BLaER1 treated with 17β-estradiol and CSF1 and Interleukin-3, amounts not matched to agents 10 nM and 100 nM (cell line): ENCODE data around the gene CCKAR.
"Not testable (repeated sequence)": the region's sequence is repeated elsewhere in the genome, so short reads cannot be mapped to it uniquely, and the experiment has no call there.

Source experiments
- H3K27ac ChIP-seq, 11 experiments: shearing (Covaris generic); formaldehyde crosslinking; 2 replicates each; pipeline ENCODE4 v1.8.1; 2022
- H3K27me3 ChIP-seq, 11 experiments: shearing (Covaris generic); formaldehyde crosslinking; 2 replicates each; pipeline ENCODE4 v1.8.1; 2022
- H3K36me3 ChIP-seq, 11 experiments: shearing (Covaris generic); formaldehyde crosslinking; 2 replicates each; pipeline ENCODE4 v1.8.1; 2022
- H3K4me1 ChIP-seq, 10 experiments: shearing (Covaris generic); formaldehyde crosslinking; 2 replicates each; pipeline ENCODE4 v1.8.1; 2022
- H3K4me2 ChIP-seq, 11 experiments: shearing (Covaris generic); formaldehyde crosslinking; 2 replicates each; pipeline ENCODE4 v1.8.1; 2022
- H3K4me3 ChIP-seq, 10 experiments: shearing (Covaris generic); formaldehyde crosslinking; 2 replicates each; pipeline ENCODE4 v1.8.1; 2022
- H3K9ac ChIP-seq, 11 experiments: shearing (Covaris generic); formaldehyde crosslinking; 2 replicates each; pipeline ENCODE4 v1.8.1; 2022
- H3K9me3 ChIP-seq, 11 experiments: shearing (Covaris generic); formaldehyde crosslinking; replicated peaks in 1 of 11; 2 replicates each; pipeline ENCODE4 v1.8.1; 2022
- H4K20me1 ChIP-seq, 11 experiments: shearing (Covaris generic); formaldehyde crosslinking; 2 replicates each; pipeline ENCODE4 v1.8.1; 2022
- Cebpa-rat ChIP-seq, 11 experiments: shearing (Covaris generic); IDR thresholded peaks; 2 replicates each; pipeline ENCODE4 v1.8.1; 2022

CCKAR gene

GRCh38 chr4:26520728-26521450 lies 30.6 kb upstream of the CCKAR start:
- Histone ChIP-seq H3K4me2 (no peak overlapping the region), H3K9me3 (no peaks in the 10 kb centered on the region), H3K27ac (no peak overlapping the region), H3K27me3 (no peaks in the 10 kb centered on the region), H3K36me3 (no peaks in the 10 kb centered on the region), H4K20me1 (no peaks in the 10 kb centered on the region), H3K4me3 (no peak overlapping the region), H3K9ac (no peak overlapping the region), H3K4me1 (no peaks in the 10 kb centered on the region)
- no peak for TF ChIP-seq Cebpa-rat (IDR thresholded peaks at IDR 0.05)

- Histone ChIP-seq H3K4me3 (no peak overlapping the region), H3K9ac (no peak overlapping the region), H3K4me1 (no peaks in the 10 kb centered on the region), H3K9me3 (no peaks in the 10 kb centered on the region), H3K27me3 (no peaks in the 10 kb centered on the region), H3K4me2 (no peak overlapping the region), H4K20me1 (no peaks in the 10 kb centered on the region), H3K27ac (no peak overlapping the region), H3K36me3 (no peaks in the 10 kb centered on the region)
- TF ChIP-seq Cebpa-rat (IDR thresholded peaks at IDR 0.05), result no peak
Measured at GRCh38 chr4:26515936-26516335, 25.7 kb upstream of the CCKAR start.

DNA sequence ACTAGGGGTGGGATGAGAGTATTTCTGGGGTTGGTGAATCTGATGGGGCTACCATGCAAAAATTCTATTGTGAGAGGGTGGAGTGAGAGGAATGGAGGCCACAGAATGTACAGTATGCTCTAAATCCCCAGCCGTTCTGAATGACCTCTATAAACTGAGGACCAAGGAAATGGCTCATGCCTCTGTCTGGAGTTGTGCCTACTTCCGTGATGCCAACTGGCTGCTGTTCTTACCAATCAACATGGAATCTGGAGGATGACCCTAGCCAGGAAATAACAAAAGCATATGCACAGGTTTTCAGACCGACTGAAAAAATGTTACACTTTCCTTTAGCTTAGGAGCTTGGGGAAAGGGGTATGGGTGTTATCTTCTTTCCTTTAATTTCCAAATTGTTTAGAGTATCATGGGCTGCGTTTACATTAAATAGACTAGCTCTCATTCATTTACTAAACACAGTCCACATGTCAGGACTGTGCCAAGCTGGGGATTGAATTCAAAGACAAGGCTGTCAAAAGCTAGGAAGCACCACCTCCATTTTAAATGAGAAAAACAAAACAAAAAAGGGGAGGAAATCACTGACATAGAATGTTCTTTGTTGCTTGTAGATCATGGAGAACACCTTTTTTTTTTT lies 20.2 kb upstream of the CCKAR start:
- Histone ChIP-seq H3K9me3 (no peaks in the 10 kb centered on the region), H3K4me3 (no peak overlapping the region), H3K9ac (no peak overlapping the region), H3K27me3 (no peaks in the 10 kb centered on the region), H3K27ac (no peak overlapping the region), H3K4me2 (no peak overlapping the region), H3K4me1 (no peaks in the 10 kb centered on the region), H3K36me3 (no peaks in the 10 kb centered on the region), H4K20me1 (no peaks in the 10 kb centered on the region)
- no peak for TF ChIP-seq Cebpa-rat (IDR thresholded peaks at IDR 0.05)

- H3K4me2 ChIP-seq, result no peak overlapping the region
- no peaks in the 10 kb centered on the region for H3K9me3 ChIP-seq
- no peak overlapping the region for H3K4me3 ChIP-seq
- no peak overlapping the region for H3K27ac ChIP-seq
- no peak overlapping the region for H3K9ac ChIP-seq
- no peaks in the 10 kb centered on the region for H4K20me1 ChIP-seq
- H3K27me3 ChIP-seq, result no peaks in the 10 kb centered on the region
- TF ChIP-seq Cebpa-rat (IDR thresholded peaks at IDR 0.05), result no peak
- H3K36me3 ChIP-seq, result no peaks in the 10 kb centered on the region
- H3K4me1 ChIP-seq, result no peaks in the 10 kb centered on the region
Measured at GRCh38 chr4:26509681-26510333, 19.5 kb upstream of the CCKAR start.

DNA sequence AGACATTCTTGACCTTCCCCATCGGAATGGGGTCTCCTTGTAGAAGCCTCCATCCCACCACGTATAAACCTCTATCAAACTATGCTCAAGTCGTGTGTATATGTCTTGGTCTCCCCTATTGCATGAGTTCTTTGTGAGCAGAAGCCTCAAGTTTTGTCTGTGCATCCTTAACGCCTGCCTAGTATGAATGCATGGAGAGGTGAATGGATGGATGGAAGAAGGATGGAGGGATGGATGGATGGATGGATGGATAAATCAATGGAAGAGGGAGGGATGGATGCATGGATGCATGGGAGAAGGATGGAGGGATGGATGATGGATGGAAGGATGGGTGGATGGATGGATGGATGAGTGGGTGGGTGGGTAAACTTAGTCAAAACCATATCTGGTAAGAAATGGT lies 17.0 kb upstream of the CCKAR start:
- no peaks in the 10 kb centered on the region for H3K36me3 ChIP-seq
- no peaks in the 10 kb centered on the region for H3K27me3 ChIP-seq
- H3K27ac ChIP-seq, result no peak overlapping the region
- no peaks in the 10 kb centered on the region for H3K4me1 ChIP-seq
- no peak overlapping the region for H3K4me2 ChIP-seq
- no peak for TF ChIP-seq Cebpa-rat (IDR thresholded peaks at IDR 0.05)
- H3K4me3 ChIP-seq, result no peak overlapping the region
- no peaks in the 10 kb centered on the region for H4K20me1 ChIP-seq
- no peak overlapping the region for H3K9ac ChIP-seq
- H3K9me3 ChIP-seq, result peaks cover 0 to 13% (median 8%) of the 10 kb centered on the region in 11 experiments; a peak in 10 of 22 replicates

GRCh38 chr4:26503844-26504243 lies 13.6 kb upstream of the CCKAR start:
- no peak overlapping the region for H3K27ac ChIP-seq
- H3K27me3 ChIP-seq, result no peaks in the 10 kb centered on the region
- no peaks in the 10 kb centered on the region for H3K4me1 ChIP-seq
- no peaks in the 10 kb centered on the region for H3K36me3 ChIP-seq
- H4K20me1 ChIP-seq, result no peaks in the 10 kb centered on the region
- H3K4me3 ChIP-seq, result no peak overlapping the region
- H3K9me3 ChIP-seq, result peaks cover 10 to 46% (median 25%) of the 10 kb centered on the region in 11 experiments; a peak in 21 of 22 replicates
- no peak overlapping the region for H3K9ac ChIP-seq
- H3K4me2 ChIP-seq, result no peak overlapping the region
- TF ChIP-seq Cebpa-rat (IDR thresholded peaks at IDR 0.05), result no peak

DNA sequence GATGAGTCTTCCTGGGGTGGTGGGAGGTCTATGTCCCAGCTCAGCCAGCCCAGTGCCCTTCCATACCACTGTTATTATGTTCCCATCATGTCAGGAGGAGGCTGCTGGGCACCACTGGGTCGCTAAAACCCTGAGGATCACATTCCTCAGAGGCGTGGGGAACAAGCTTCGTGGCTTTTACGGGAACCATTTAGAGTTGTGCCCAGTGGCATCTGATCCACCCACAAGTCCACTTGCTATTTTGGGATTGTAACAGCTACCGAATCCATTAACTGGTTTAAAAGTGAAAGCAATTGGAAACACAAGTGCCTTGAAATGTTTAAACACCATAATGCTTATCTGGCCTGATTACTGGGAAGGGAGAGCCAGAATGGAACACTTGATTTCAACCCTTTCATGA lies 13.1 kb upstream of the CCKAR start:
- no peak overlapping the region for H3K4me2 ChIP-seq
- no peak for TF ChIP-seq Cebpa-rat (IDR thresholded peaks at IDR 0.05)
- H3K27me3 ChIP-seq, result no peaks in the 10 kb centered on the region
- H3K36me3 ChIP-seq, result no peaks in the 10 kb centered on the region
- no peaks in the 10 kb centered on the region for H4K20me1 ChIP-seq
- H3K4me1 ChIP-seq, result no peaks in the 10 kb centered on the region
- no peak overlapping the region for H3K27ac ChIP-seq
- H3K9ac ChIP-seq, result no peak overlapping the region
- peaks cover 10 to 47% (median 29%) of the 10 kb centered on the region in 11 experiments; a peak in 21 of 22 replicates for H3K9me3 ChIP-seq
- H3K4me3 ChIP-seq, result no peak overlapping the region

DNA sequence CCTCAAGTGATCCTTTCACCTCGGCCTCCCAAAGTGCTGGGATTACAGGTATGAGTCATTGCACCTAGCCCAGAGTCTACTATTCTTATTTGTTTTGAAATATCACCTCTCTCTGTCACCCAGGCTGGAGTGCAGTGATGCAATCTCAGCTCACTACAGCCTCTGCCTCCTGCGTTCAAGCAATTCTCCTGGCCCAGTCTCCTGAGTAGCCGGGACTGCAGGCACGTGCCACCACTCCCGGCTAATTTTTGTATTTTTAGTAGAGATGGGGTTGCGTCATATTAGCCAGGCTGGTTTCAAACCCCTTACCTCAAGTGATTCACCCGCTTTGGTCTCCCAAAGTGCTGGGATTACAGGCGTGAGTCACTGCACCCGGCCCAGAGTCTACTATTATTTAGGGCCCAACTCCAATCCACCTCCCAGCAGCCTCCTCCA lies 10.3 kb upstream of the CCKAR start:
- H3K4me2 ChIP-seq, H4K20me1 ChIP-seq, H3K4me1 ChIP-seq, H3K27me3 ChIP-seq, H3K27ac ChIP-seq, H3K4me3 ChIP-seq, H3K36me3 ChIP-seq, H3K9ac ChIP-seq: not testable (repeated sequence)
- peaks cover 10 to 47% (median 31%) of the 10 kb centered on the region in 11 experiments; a peak in 21 of 22 replicates for H3K9me3 ChIP-seq
- 0 out of 22 replicates have a peak, but pooled peaks of 1 of the 11 experiments have one; percentile 14 for TF ChIP-seq Cebpa-rat (IDR thresholded peaks at IDR 0.05)

DNA sequence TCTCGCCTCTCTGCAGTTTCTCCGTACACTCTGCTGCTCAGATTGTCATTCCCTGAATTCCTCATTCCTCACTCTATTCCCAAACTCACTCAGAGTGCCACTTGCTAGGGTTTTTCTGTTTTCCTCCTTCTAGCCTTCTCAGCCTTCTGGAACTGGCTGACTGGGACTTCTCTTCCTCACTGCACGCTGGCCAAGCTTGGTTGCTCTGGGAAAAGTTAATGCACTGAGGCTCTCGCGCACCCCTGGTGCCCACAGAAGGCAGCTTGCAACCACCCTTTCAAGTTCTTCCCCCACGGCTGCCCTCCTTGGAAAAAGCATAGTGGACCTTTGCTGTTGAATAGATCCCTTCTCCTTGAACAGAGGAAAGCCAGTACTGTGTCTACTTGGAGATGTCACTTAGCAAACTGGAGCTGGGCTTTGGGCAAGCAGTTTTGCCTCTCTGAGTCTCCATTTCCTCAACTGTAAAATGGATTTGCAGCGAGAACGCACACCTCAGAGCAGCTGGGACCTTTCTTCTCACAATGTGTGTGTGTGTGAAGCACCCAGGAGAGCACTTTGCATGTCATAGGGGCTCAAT lies 6.0 kb upstream of the CCKAR start:
- H3K4me1 ChIP-seq, result no peaks in the 10 kb centered on the region
- no peaks in the 10 kb centered on the region; a peak in 1 of 22 replicates for H3K27me3 ChIP-seq
- no peaks in the 10 kb centered on the region for H3K36me3 ChIP-seq
- no peak overlapping the region for H3K4me2 ChIP-seq
- no peak overlapping the region for H3K9ac ChIP-seq
- H4K20me1 ChIP-seq, result no peaks in the 10 kb centered on the region
- peaks cover 25 to 47% (median 37%) of the 10 kb centered on the region in 11 experiments for H3K9me3 ChIP-seq
- no peak for TF ChIP-seq Cebpa-rat (IDR thresholded peaks at IDR 0.05)
- no peak overlapping the region for H3K27ac ChIP-seq
- no peak overlapping the region for H3K4me3 ChIP-seq
